Liver (tissue), 9 donors: Measurements from ENCODE around the gene TFF3. TPM values are rescaled to one million over a fixed set of nuclear protein-coding genes. Genes with fewer than 3 reads are reported as not detected.

Source experiments
- DNase-seq: peaks from one replicate; pipeline ENCODE4 v3.0.0-alpha.2; 2017; ENCODE audit warnings: low spot score
- H3K27ac ChIP-seq, 2 donors: one replicate each; pipeline ENCODE4 v1.7.0; 2013; ENCODE audit warnings: inconsistent platforms in 2 of 2, low read length in 2 of 2, control low read depth in 1 of 2, low read depth in 1 of 2, mild to moderate bottlenecking in 1 of 2
- H3K27me3 ChIP-seq, 4 donors: one replicate each; pipeline versions ENCODE4 v1.6.1 to v1.7.0; 2013; ENCODE audit warnings: low read length in 3 of 4, inconsistent platforms in 1 of 4, mild to moderate bottlenecking in 1 of 4, moderate library complexity in 1 of 4; ENCODE audit not compliant: control insufficient read depth in 4 of 4, insufficient read depth in 4 of 4
- H3K36me3 ChIP-seq, 4 donors: one replicate each; pipeline versions ENCODE4 v1.6.1 to v1.7.0; 2013; ENCODE audit warnings: low read length in 3 of 4, mild to moderate bottlenecking in 3 of 4, low read depth in 1 of 4, moderate library complexity in 1 of 4; ENCODE audit not compliant: control insufficient read depth in 4 of 4, insufficient read depth in 3 of 4
- H3K4me1 ChIP-seq, 4 donors: one replicate each; pipeline versions ENCODE4 v1.6.1 to v1.7.0; 2013; ENCODE audit warnings: low read length in 3 of 4, mild to moderate bottlenecking in 3 of 4, moderate library complexity in 1 of 4; ENCODE audit not compliant: control insufficient read depth in 4 of 4, insufficient read depth in 4 of 4
- H3K4me3 ChIP-seq, 3 donors: one replicate each; pipeline versions ENCODE4 v1.6.1 to v1.7.0; 2013; ENCODE audit warnings: low read length in 3 of 3, control low read depth in 1 of 3, low read depth in 1 of 3, mild to moderate bottlenecking in 1 of 3
- H3K9ac ChIP-seq, 2 donors: one replicate each; pipeline ENCODE4 v1.7.0; 2013; ENCODE audit warnings: low read length in 2 of 2, mild to moderate bottlenecking in 2 of 2, moderate library complexity in 2 of 2, control low read depth in 1 of 2, low read depth in 1 of 2
- H3K9me3 ChIP-seq, 4 donors: one replicate each; pipeline versions ENCODE4 v1.6.1 to v1.7.0; 2013; ENCODE audit warnings: low read length in 3 of 4; ENCODE audit not compliant: control insufficient read depth in 4 of 4
- ATF3 ChIP-seq: IDR thresholded peaks from 2 replicates; pipeline ENCODE4 v1.6.1; 2016; ENCODE audit warnings: antibody characterized with exemption
- EGR1 ChIP-seq, 2 donors: IDR thresholded peaks; 2 replicates each; pipeline ENCODE4 v1.6.1; 2016 to 2018; ENCODE audit warnings: antibody characterized with exemption in 2 of 2, low read depth in 2 of 2
- FOXA1 ChIP-seq: IDR thresholded peaks from 2 replicates; pipeline ENCODE4 v1.6.1; 2016; ENCODE audit warnings: antibody characterized with exemption
- FOXA2 ChIP-seq: IDR thresholded peaks from 2 replicates; pipeline ENCODE4 v1.6.1; 2016; ENCODE audit warnings: antibody characterized with exemption
- GABPA ChIP-seq, 2 donors: IDR thresholded peaks in 1 of 2; conservative IDR thresholded peaks in 1 of 2; 2 replicates each; pipeline ENCODE4 v1.6.1; 2016; ENCODE audit warnings: antibody characterized with exemption in 2 of 2, mild to moderate bottlenecking in 1 of 2, moderate library complexity in 1 of 2
- HNF4A ChIP-seq, 2 donors: conservative IDR thresholded peaks; 2 replicates each; pipeline ENCODE4 v1.6.1; 2016; ENCODE audit warnings: antibody characterized with exemption in 2 of 2, mild to moderate bottlenecking in 2 of 2
- HNF4G ChIP-seq: IDR thresholded peaks from 2 replicates; pipeline ENCODE4 v1.6.1; 2016; ENCODE audit warnings: antibody characterized with exemption
- JUND ChIP-seq, 2 donors: IDR thresholded peaks; 2 replicates each; pipeline ENCODE4 v1.6.1; 2016; ENCODE audit warnings: antibody characterized with exemption in 2 of 2
- NR2F2 ChIP-seq: IDR thresholded peaks from 2 replicates; pipeline ENCODE4 v1.6.1; 2016; ENCODE audit warnings: antibody characterized with exemption
- RAD21 ChIP-seq, 2 donors: IDR thresholded peaks; 2 replicates each; pipeline ENCODE4 v1.6.1; 2016; ENCODE audit warnings: antibody characterized with exemption in 2 of 2, mild to moderate bottlenecking in 2 of 2
- RXRA ChIP-seq, 2 donors: IDR thresholded peaks; 2 replicates each; pipeline ENCODE4 v1.6.1; 2017 to 2018; ENCODE audit warnings: antibody characterized with exemption in 2 of 2, mild to moderate bottlenecking in 1 of 2
- SP1 ChIP-seq: IDR thresholded peaks from 2 replicates; pipeline ENCODE4 v1.6.1; 2018; ENCODE audit warnings: antibody characterized with exemption, mild to moderate bottlenecking
- TAF1 ChIP-seq: conservative IDR thresholded peaks from 2 replicates; pipeline ENCODE4 v1.6.1; 2016; ENCODE audit warnings: antibody characterized with exemption, mild to moderate bottlenecking
- YY1 ChIP-seq: IDR thresholded peaks from 2 replicates; pipeline ENCODE4 v1.6.1; 2016; ENCODE audit warnings: antibody characterized with exemption, mild to moderate bottlenecking
- ZBTB33 ChIP-seq: IDR thresholded peaks from 2 replicates; pipeline ENCODE4 v1.6.1; 2016; ENCODE audit warnings: antibody characterized with exemption
- WGBS: extraction: QIAGEN DNeasy Blood & Tissue Kit; methylation state at CpG from one replicate; pipeline ENCODE4 v1.1.7; 2013; 5-methylcytosine and 5-hydroxymethylcytosine counted together
- polyA plus RNA-seq, 2 donors: library from polyadenylated mRNA; stranded (reverse) in 1 of 2; unstranded in 1 of 2; fragments of 200-250 nt in 1 of 2; fragments of >200 nt in 1 of 2; fragmentation: Nextera tagmentation in 1 of 2; extraction: Ambion mirVana in 1 of 2; gene quantifications; one replicate each; pipeline versions ENCODE4 v1.2.1 to v1.2.3, GENCODE V29; 2013 to 2015
- total RNA-seq, 2 donors: library from RNA; depleted of rRNA; stranded (reverse); fragments of >200 nt; gene quantifications; one replicate each; pipeline ENCODE4 v1.2.3, GENCODE V29; 2014
- TF ChIP-seq, protein P1 (sequence below): fragments of 150-350 bp; IDR thresholded peaks from 2 replicates; pipeline ENCODE4 v1.5.1; 2017; ENCODE audit warnings: improper control_type of control experiment, low read depth, low read length; ENCODE audit not compliant: missing input control
- TF ChIP-seq, protein P2 (sequence below): IDR thresholded peaks from 2 replicates; pipeline ENCODE4 v1.6.1; 2016; ENCODE audit warnings: antibody characterized with exemption
- TF ChIP-seq, protein P3 (sequence below): IDR thresholded peaks from 2 replicates; pipeline ENCODE4 v1.6.1; 2016; ENCODE audit warnings: antibody characterized with exemption, mild to moderate bottlenecking
- donor health status: healthy.
- donor health status: healthy.
- donor health status: healthy.
- donor health status: healthy.
- donor health status: healthy.

The TFF3 gene
- total and polyA plus RNA-seq, 4 donors, result 0.09 to 4.1 (median 1.5) TPM

GRCh38 chr21:42280356-42281180 is 34.6 kb downstream of the TFF3 start:
- Histone ChIP-seq H3K4me1 (peaks cover 1 to 11% (median 6%) of the 10 kb centered on the region in 4 donors), H3K4me3 (no peak overlapping the region), H3K27me3 (no peaks in the 10 kb centered on the region), H3K9ac (no peak overlapping the region), H3K36me3 (no peaks in the 10 kb centered on the region), H3K9me3 (no peaks in the 10 kb centered on the region), H3K27ac (no peak overlapping the region)
- 86% methylated on average over 22 of the region's 22 CpGs for WGBS
- no peak for TF ChIP-seq RXRA (IDR thresholded peaks at IDR 0.05)
- no peak for TF ChIP-seq HNF4A (conservative IDR thresholded peaks at IDR 0.05)
- TF ChIP-seq FOXA1, result no peak
- no peak for TF ChIP-seq ZBTB33
- no peak for TF ChIP-seq ATF3
- TF ChIP-seq JUND (IDR thresholded peaks at IDR 0.05), result no peak
- TF ChIP-seq RAD21 (IDR thresholded peaks at IDR 0.05), result no peak
- no peak for TF ChIP-seq SP1
- TF ChIP-seq HNF4G, result no peak
- TF ChIP-seq, protein P1, sequence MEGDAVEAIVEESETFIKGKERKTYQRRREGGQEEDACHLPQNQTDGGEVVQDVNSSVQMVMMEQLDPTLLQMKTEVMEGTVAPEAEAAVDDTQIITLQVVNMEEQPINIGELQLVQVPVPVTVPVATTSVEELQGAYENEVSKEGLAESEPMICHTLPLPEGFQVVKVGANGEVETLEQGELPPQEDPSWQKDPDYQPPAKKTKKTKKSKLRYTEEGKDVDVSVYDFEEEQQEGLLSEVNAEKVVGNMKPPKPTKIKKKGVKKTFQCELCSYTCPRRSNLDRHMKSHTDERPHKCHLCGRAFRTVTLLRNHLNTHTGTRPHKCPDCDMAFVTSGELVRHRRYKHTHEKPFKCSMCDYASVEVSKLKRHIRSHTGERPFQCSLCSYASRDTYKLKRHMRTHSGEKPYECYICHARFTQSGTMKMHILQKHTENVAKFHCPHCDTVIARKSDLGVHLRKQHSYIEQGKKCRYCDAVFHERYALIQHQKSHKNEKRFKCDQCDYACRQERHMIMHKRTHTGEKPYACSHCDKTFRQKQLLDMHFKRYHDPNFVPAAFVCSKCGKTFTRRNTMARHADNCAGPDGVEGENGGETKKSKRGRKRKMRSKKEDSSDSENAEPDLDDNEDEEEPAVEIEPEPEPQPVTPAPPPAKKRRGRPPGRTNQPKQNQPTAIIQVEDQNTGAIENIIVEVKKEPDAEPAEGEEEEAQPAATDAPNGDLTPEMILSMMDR, result no peak
- TF ChIP-seq YY1, result no peak
- TF ChIP-seq TAF1, result no peak
- TF ChIP-seq NR2F2, result no peak
- TF ChIP-seq, protein P2, sequence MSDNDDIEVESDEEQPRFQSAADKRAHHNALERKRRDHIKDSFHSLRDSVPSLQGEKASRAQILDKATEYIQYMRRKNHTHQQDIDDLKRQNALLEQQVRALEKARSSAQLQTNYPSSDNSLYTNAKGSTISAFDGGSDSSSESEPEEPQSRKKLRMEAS, result no peak
- no peak for TF ChIP-seq EGR1 (IDR thresholded peaks at IDR 0.05; ENCODE audit: low read depth in 2 of 2)
- TF ChIP-seq, protein P3, sequence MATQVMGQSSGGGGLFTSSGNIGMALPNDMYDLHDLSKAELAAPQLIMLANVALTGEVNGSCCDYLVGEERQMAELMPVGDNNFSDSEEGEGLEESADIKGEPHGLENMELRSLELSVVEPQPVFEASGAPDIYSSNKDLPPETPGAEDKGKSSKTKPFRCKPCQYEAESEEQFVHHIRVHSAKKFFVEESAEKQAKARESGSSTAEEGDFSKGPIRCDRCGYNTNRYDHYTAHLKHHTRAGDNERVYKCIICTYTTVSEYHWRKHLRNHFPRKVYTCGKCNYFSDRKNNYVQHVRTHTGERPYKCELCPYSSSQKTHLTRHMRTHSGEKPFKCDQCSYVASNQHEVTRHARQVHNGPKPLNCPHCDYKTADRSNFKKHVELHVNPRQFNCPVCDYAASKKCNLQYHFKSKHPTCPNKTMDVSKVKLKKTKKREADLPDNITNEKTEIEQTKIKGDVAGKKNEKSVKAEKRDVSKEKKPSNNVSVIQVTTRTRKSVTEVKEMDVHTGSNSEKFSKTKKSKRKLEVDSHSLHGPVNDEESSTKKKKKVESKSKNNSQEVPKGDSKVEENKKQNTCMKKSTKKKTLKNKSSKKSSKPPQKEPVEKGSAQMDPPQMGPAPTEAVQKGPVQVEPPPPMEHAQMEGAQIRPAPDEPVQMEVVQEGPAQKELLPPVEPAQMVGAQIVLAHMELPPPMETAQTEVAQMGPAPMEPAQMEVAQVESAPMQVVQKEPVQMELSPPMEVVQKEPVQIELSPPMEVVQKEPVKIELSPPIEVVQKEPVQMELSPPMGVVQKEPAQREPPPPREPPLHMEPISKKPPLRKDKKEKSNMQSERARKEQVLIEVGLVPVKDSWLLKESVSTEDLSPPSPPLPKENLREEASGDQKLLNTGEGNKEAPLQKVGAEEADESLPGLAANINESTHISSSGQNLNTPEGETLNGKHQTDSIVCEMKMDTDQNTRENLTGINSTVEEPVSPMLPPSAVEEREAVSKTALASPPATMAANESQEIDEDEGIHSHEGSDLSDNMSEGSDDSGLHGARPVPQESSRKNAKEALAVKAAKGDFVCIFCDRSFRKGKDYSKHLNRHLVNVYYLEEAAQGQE, result no peak
- TF ChIP-seq GABPA (IDR thresholded peaks at IDR 0.05 in 1 of 2, conservative IDR thresholded peaks at IDR 0.05 in 1 of 2), result no peak
- no peak for TF ChIP-seq FOXA2
- DNase-seq, result no peak
